ENCODE data around the gene MORN1. TPM values are rescaled to one million over a fixed set of nuclear protein-coding genes. Genes with fewer than 3 reads are reported as not detected.

Gene MORN1
- total RNA-seq, 1 donor from 2014 or later: 35.3 TPM

- Mint-ChIP-seq H3K4me1 (ENCODE audit: low read depth) (no peaks in the 10 kb centered on the region), H3K36me3 (ENCODE audit: insufficient read depth) (no peaks in the 10 kb centered on the region), H3K27me3 (no peaks in the 10 kb centered on the region), H3K27ac (no peak overlapping the region), H3K9me3 (ENCODE audit: low read depth) (no peaks in the 10 kb centered on the region), H3K4me3 (ENCODE audit: low read depth) (no peak overlapping the region)
- TF ChIP-seq CTCF (IDR thresholded peaks at IDR 0.05; ENCODE audit: unreplicated experiment): no peak
- DNase-seq (ENCODE audit: low spot score, unreplicated experiment): no peak
Observed at GRCh38 chr1:2290595-2291510, 100.5 kb downstream of the MORN1 start.

GRCh38 chr1:2290171-2290578 lies 101.2 kb downstream of the MORN1 start:
- no peaks in the 10 kb centered on the region for H3K4me1 Mint-ChIP-seq (ENCODE audit: low read depth)

GRCh38 chr1:2289607-2290006 lies 101.7 kb downstream of the MORN1 start:
- H3K36me3 Mint-ChIP-seq (ENCODE audit: insufficient read depth): no peaks in the 10 kb centered on the region
- H3K27me3 Mint-ChIP-seq: no peaks in the 10 kb centered on the region
- DNase-seq (ENCODE audit: low spot score, unreplicated experiment): no peak
- H3K4me3 Mint-ChIP-seq (ENCODE audit: low read depth): no peak overlapping the region
- no peak for TF ChIP-seq CTCF (IDR thresholded peaks at IDR 0.05; ENCODE audit: unreplicated experiment)
- no peaks in the 10 kb centered on the region for H3K9me3 Mint-ChIP-seq (ENCODE audit: low read depth)
- no peak overlapping the region for H3K27ac Mint-ChIP-seq
- no peaks in the 10 kb centered on the region for H3K4me1 Mint-ChIP-seq (ENCODE audit: low read depth)

More at GRCh38 chr1:2290171-2290578, 101.2 kb downstream of the MORN1 start:
- Mint-ChIP-seq H3K9me3 (ENCODE audit: low read depth) (no peaks in the 10 kb centered on the region), H3K36me3 (ENCODE audit: insufficient read depth) (no peaks in the 10 kb centered on the region), H3K4me3 (ENCODE audit: low read depth) (no peak overlapping the region), H3K27ac (no peak overlapping the region), H3K27me3 (no peaks in the 10 kb centered on the region)
- no peak for DNase-seq (ENCODE audit: low spot score, unreplicated experiment)
- TF ChIP-seq CTCF (IDR thresholded peaks at IDR 0.05; ENCODE audit: unreplicated experiment): no peak

DNA sequence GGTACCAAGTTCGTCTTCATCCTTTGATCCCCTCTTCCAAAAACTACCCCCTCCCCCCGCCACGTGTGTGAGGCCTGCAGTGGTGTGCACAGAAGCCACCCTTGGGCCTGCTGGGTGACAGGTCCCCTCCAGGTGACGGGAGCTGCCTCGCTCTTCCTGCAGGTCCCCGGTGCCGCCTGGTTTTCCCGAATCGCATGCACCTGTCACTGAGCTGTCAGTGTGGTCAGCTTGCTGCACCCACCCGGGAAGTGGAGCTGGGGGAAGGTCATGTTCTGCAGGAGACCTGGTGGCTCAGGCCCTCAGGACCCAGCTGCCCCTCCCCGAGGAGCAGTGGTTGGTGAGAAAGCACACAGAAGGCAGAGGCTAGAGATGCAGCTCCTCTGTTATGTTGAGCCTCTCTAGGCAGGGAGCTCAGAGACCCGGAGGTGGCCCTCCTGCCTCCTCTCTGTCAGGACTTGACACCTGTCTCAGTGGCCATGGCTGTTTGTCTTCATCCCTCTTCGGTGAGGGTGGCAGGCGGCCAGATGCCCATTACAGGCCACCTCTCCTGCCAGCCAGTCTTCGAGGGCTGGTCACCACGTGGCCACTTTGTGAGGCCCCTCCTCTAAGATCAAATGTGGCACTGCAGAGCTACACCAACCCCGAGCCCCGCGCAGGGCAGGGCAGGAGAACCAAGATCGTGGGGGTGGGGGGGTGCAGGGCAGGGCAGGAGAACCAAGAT lies 102.4 kb downstream of the MORN1 start:
- no peak for DNase-seq (ENCODE audit: low spot score, unreplicated experiment)
- no peak overlapping the region for H3K27ac Mint-ChIP-seq
- H3K9me3 Mint-ChIP-seq (ENCODE audit: low read depth): no peaks in the 10 kb centered on the region
- H3K4me1 Mint-ChIP-seq (ENCODE audit: low read depth): peaks cover 2% of the 10 kb centered on the region
- no peaks in the 10 kb centered on the region for H3K27me3 Mint-ChIP-seq
- H3K4me3 Mint-ChIP-seq (ENCODE audit: low read depth): no peak overlapping the region
- H3K36me3 Mint-ChIP-seq (ENCODE audit: insufficient read depth): no peaks in the 10 kb centered on the region
- TF ChIP-seq CTCF (IDR thresholded peaks at IDR 0.05; ENCODE audit: unreplicated experiment): no peak

DNA sequence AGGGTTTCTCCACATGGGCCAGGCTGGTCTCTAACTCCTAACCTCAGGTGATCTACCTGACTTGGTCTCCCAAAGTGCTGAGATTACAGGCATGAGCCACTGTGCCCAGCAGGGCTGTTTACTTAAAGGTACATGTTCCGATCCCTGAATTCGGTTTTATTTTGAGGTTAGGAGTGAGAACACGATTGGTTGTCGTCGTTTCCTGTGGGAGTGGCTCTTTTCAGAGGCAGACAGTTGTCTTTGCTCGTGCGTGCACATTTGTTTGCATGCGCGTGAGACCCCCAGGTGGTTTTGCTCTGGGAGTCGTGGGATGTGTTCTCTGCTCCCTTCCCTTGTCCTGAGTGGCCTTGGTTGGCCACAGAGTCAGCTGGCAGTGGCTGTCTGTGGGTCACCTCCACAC lies 103.0 kb downstream of the MORN1 start:
- TF ChIP-seq CTCF (IDR thresholded peaks at IDR 0.05; ENCODE audit: unreplicated experiment): no peak
- Mint-ChIP-seq H3K27me3 (no peaks in the 10 kb centered on the region), H3K4me3 (ENCODE audit: low read depth) (no peak overlapping the region), H3K36me3 (ENCODE audit: insufficient read depth) (no peaks in the 10 kb centered on the region), H3K9me3 (ENCODE audit: low read depth) (no peaks in the 10 kb centered on the region), H3K27ac (no peak overlapping the region), H3K4me1 (ENCODE audit: low read depth) (peaks cover 2% of the 10 kb centered on the region)
- no peak for DNase-seq (ENCODE audit: low spot score, unreplicated experiment)
